Measurements from ENCODE around the gene CNN2. TPM values are rescaled to one million over a fixed set of nuclear protein-coding genes. Genes with fewer than 3 reads are reported as not detected.

CNN2 gene
- polyA plus RNA-seq, 3 donors = 163 to 196 (median 180) TPM

- no peak for DNase-seq (ENCODE audit: extremely low read depth in 1 of 11, low read depth in 9 of 11, low spot score in 4 of 11)
Observed at GRCh38 chr19:991174-991931, 35.1 kb upstream of the CNN2 start.

GRCh38 chr19:991932-992669 lies 34.3 kb upstream of the CNN2 start:
- DNase-seq (ENCODE audit: extremely low read depth in 1 of 11, low read depth in 9 of 11, low spot score in 4 of 11) = no peak

GRCh38 chr19:992670-993055 lies 33.7 kb upstream of the CNN2 start:
- no peak for DNase-seq (ENCODE audit: extremely low read depth in 1 of 11, low read depth in 9 of 11, low spot score in 4 of 11)

- no peak for DNase-seq (ENCODE audit: extremely low read depth in 1 of 11, low read depth in 9 of 11, low spot score in 4 of 11)
Observed at GRCh38 chr19:993361-993830, 33.0 kb upstream of the CNN2 start.

GRCh38 chr19:993831-994393 lies 32.5 kb upstream of the CNN2 start:
- no peak for DNase-seq (ENCODE audit: extremely low read depth in 1 of 11, low read depth in 9 of 11, low spot score in 4 of 11)

GRCh38 chr19:994516-994915 lies 31.9 kb upstream of the CNN2 start:
- DNase-seq (ENCODE audit: extremely low read depth in 1 of 11, low read depth in 9 of 11, low spot score in 4 of 11) = no peak

- no peak for DNase-seq (ENCODE audit: extremely low read depth in 1 of 11, low read depth in 9 of 11, low spot score in 4 of 11)
Observed at GRCh38 chr19:995051-995827, 31.2 kb upstream of the CNN2 start.

GRCh38 chr19:996051-996838 lies 30.2 kb upstream of the CNN2 start:
- no peak for DNase-seq (ENCODE audit: extremely low read depth in 1 of 11, low read depth in 9 of 11, low spot score in 4 of 11)

GRCh38 chr19:998064-998463 lies 28.3 kb upstream of the CNN2 start:
- no peak for DNase-seq (ENCODE audit: extremely low read depth in 1 of 11, low read depth in 9 of 11, low spot score in 4 of 11)

- no peak for DNase-seq (ENCODE audit: extremely low read depth in 1 of 11, low read depth in 9 of 11, low spot score in 4 of 11)
Observed at GRCh38 chr19:999379-999719, 27.1 kb upstream of the CNN2 start.

- no peak for DNase-seq (ENCODE audit: extremely low read depth in 1 of 11, low read depth in 9 of 11, low spot score in 4 of 11)
Observed at GRCh38 chr19:1000095-1000494, 26.3 kb upstream of the CNN2 start, which contains the start of gene GRIN3B. TSS of gene GRIN3B (plus strand) at chr19:1000419. CDS start at chr19:1000438, 19 bp downstream.

- DNase-seq (ENCODE audit: extremely low read depth in 1 of 11, low read depth in 9 of 11, low spot score in 4 of 11) = no peak
Observed at GRCh38 chr19:1000591-1001537, 25.5 kb upstream of the CNN2 start.

GRCh38 chr19:1001538-1002166 lies 24.8 kb upstream of the CNN2 start:
- no peak for DNase-seq (ENCODE audit: extremely low read depth in 1 of 11, low read depth in 9 of 11, low spot score in 4 of 11)

GRCh38 chr19:1002600-1002999 lies 23.8 kb upstream of the CNN2 start:
- DNase-seq (ENCODE audit: extremely low read depth in 1 of 11, low read depth in 9 of 11, low spot score in 4 of 11) = no peak

GRCh38 chr19:1003283-1003682 lies 23.1 kb upstream of the CNN2 start:
- DNase-seq (ENCODE audit: extremely low read depth in 1 of 11, low read depth in 9 of 11, low spot score in 4 of 11) = no peak

GRCh38 chr19:1004204-1004802 lies 22.1 kb upstream of the CNN2 start:
- no peak for DNase-seq (ENCODE audit: extremely low read depth in 1 of 11, low read depth in 9 of 11, low spot score in 4 of 11)

Measured in renal cortex interstitium (tissue), 11 donors.